HFFc6 (cell line): ENCODE measurements around the gene ACSF2. TPM values are rescaled to one million over a fixed set of nuclear protein-coding genes. Genes with fewer than 3 reads are reported as not detected.
A peak's percentile ranks its signal among the peaks of the same experiment; 100 is the strongest.
"Not testable (repeated sequence)": the region's sequence is repeated elsewhere in the genome, so short reads cannot be mapped to it uniquely, and the experiment has no call there.

Experiments used
- DNase-seq: peaks from one replicate; pipeline ENCODE4 v3.0.0-alpha.2; 2018
- H3K27ac Mint-ChIP-seq: 2 replicates; pipeline ENCODE4 v1.8.0; 2020; ENCODE audit warnings: mild to moderate bottlenecking, mixed read lengths
- H3K27me3 Mint-ChIP-seq: 2 replicates; pipeline ENCODE4 v1.8.0; 2021; ENCODE audit warnings: mild to moderate bottlenecking, moderate library complexity, mixed read lengths; ENCODE audit not compliant: insufficient read depth
- H3K36me3 Mint-ChIP-seq: 2 replicates; pipeline ENCODE4 v1.8.0; 2021; ENCODE audit warnings: low read depth, mixed read lengths
- H3K4me1 Mint-ChIP-seq: 2 replicates; pipeline ENCODE4 v1.8.0; 2020; ENCODE audit warnings: low read depth, mixed read lengths
- H3K4me3 Mint-ChIP-seq: 2 replicates; pipeline ENCODE4 v1.8.0; 2020; ENCODE audit warnings: mild to moderate bottlenecking, moderate library complexity, mixed read lengths
- H3K9me3 Mint-ChIP-seq: 2 replicates; pipeline ENCODE4 v1.8.0; 2020; ENCODE audit warnings: mild to moderate bottlenecking, mixed read lengths
- CTCF ChIP-seq: fragments of 200-600 bp; sonication (generic); IDR thresholded peaks from 2 replicates; pipeline ENCODE4 v1.5.0; 2021; ENCODE audit warnings: antibody characterized with exemption, mild to moderate bottlenecking
- total RNA-seq, 6 experiments: library from RNA; stranded (reverse); fragmentation: NEBNext Ultra II Directional; extraction: Animal tissue kit (Norgen Biotek cat#: 25700); gene quantifications; 2 replicates in 1 of 6; 3 replicates in 5 of 6; pipeline ENCODE4 v1.2.3, GENCODE V29; 2021

ACSF2 gene
- total RNA-seq, 6 experiments from 2014 or later: 15.3 to 23.3 (median 17.5) TPM

GRCh38 chr17:50414808-50415207 lies 11.2 kb upstream of the ACSF2 start:
- Mint-ChIP-seq H3K9me3 (no peaks in the 10 kb centered on the region), H3K27me3 (peaks cover 2% of the 10 kb centered on the region), H3K27ac (peak overlapping the region; percentile 10; the same call in 1 of the 2 replicates), H3K4me1 (peaks cover 14% of the 10 kb centered on the region), H3K36me3 (no peaks in the 10 kb centered on the region), H3K4me3 (no peak overlapping the region)
- no peak for TF ChIP-seq CTCF
- DNase-seq: no peak

DNA sequence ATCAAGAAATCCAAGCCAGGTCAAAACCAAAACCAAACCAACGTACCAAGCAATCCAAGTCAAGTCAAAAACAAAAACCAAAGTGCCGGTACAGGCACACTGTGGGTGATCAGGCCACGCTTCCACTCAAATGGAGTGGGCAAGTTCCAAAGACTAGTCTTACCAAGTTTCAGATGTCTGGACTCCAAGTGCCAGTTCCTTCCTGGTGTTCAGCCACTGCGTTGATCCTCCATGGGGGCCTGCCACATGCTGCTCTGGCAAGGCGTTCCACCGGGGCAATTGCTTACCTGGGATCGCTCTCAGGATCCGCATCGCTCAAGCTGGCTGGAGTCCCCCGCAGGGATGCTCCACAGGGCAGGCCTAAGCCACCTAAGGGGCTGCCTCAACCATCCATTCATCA lies 6.4 kb upstream of the ACSF2 start:
- DNase-seq, H3K27ac Mint-ChIP-seq, H3K4me3 Mint-ChIP-seq, H3K27me3 Mint-ChIP-seq, H3K9me3 Mint-ChIP-seq, H3K36me3 Mint-ChIP-seq: not testable (repeated sequence)
- peaks cover 41% of the 10 kb centered on the region for H3K4me1 Mint-ChIP-seq

DNA sequence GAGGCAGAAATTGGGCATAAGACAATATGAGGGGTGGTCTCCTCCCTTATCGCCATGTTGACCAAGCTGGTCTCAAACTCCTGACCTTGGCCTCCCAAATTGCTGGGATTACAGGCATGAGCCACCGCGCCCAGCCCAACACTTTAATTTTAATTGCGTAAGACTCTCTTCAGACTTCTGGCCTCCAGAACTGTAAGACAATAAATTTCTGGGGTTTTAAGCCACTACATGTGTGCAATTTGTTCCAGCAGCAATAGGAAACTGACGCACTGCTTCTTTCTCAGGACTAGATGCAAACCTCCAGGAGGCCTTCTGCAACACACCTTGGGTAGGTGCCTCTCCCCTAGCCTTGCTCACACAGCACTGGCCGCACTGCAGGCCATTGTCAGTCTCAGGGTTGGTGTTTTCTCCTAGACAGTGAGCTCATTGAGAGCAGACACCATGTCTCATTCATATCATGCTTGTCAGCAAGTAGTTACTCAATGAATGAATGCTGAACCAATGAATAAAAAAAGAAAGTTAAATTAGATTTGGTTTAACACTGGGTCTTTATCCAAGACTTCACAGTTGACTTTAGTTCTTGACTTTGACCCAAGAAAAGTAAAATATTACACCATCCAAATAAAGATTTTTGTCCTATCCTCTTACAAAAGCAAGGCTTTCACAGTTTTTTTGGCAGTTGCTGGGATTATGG lies 5.5 kb upstream of the ACSF2 start:
- no peaks in the 10 kb centered on the region for H3K36me3 Mint-ChIP-seq
- H3K27me3 Mint-ChIP-seq: peaks cover 2% of the 10 kb centered on the region; the same call in 1 of the 2 replicates
- no peak for TF ChIP-seq CTCF
- H3K4me3 Mint-ChIP-seq: peak overlapping the region; percentile 88; the same call in 1 of the 2 replicates
- H3K9me3 Mint-ChIP-seq: no peaks in the 10 kb centered on the region
- H3K27ac Mint-ChIP-seq: peak overlapping the region; percentile 82; the same call in 1 of the 2 replicates
- H3K4me1 Mint-ChIP-seq: peaks cover 43% of the 10 kb centered on the region
- DNase-seq: no peak

GRCh38 chr17:50421308-50422051 lies 4.5 kb upstream of the ACSF2 start:
- DNase-seq: no peak
- Mint-ChIP-seq H3K9me3 (no peaks in the 10 kb centered on the region), H3K27me3 (no peaks in the 10 kb centered on the region), H3K27ac (peak overlapping the region; percentile 82), H3K4me1 (peaks cover 46% of the 10 kb centered on the region), H3K4me3 (peak overlapping the region; percentile 88), H3K36me3 (no peaks in the 10 kb centered on the region)
- no peak for TF ChIP-seq CTCF

- no peak overlapping the region for H3K4me3 Mint-ChIP-seq
- no peak for TF ChIP-seq CTCF
These were observed 3.3 kb upstream of the ACSF2 start for GRCh38 chr17:50422738-50423137.

DNA sequence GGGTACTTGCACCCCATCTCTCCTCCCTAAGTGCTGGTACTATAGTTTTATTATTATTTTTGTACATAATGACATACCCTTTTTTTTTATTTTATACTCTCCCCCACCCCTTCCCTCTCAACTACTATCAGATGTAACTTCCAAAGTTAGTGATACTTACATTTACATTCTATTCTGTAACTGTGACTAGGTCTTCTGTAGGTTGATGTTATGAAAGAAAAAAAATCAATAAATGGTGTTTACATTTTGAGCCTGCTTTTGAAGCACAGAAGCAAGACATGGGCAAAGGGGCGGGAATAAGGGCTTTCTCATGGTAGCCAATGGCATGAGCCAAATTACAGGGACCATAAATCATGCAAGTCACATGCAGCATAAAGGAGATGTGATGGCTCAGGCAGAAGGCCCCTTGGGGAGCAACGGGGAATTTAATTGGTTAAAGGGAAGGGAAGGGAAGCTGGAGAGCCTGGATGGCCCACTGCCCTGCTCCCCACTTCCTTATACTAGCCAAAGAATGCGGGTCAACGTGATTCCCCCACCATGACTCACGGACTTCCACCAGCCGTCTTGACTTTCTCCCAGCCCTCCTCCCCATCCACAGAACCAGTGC lies 2.4 kb upstream of the ACSF2 start:
- H3K36me3 Mint-ChIP-seq: 0 out of 2 replicates have a peak, but pooled peaks cover 4% of the 10 kb centered on the region
- no peaks in the 10 kb centered on the region for H3K9me3 Mint-ChIP-seq
- H3K27me3 Mint-ChIP-seq: no peaks in the 10 kb centered on the region
- H3K4me3 Mint-ChIP-seq: peak overlapping the region; percentile 88
- TF ChIP-seq CTCF: no peak
- H3K4me1 Mint-ChIP-seq: peaks cover 60% of the 10 kb centered on the region
- peak; percentile 96 for DNase-seq
- peak overlapping the region; percentile 90 for H3K27ac Mint-ChIP-seq

More at GRCh38 chr17:50422738-50423137, 3.3 kb upstream of the ACSF2 start:
- DNase-seq: no peak
- 0 out of 2 replicates have a peak, but pooled peaks cover 4% of the 10 kb centered on the region for H3K36me3 Mint-ChIP-seq
- H3K4me1 Mint-ChIP-seq: peaks cover 57% of the 10 kb centered on the region
- H3K27me3 Mint-ChIP-seq: no peaks in the 10 kb centered on the region
- no peak overlapping the region for H3K27ac Mint-ChIP-seq
- no peaks in the 10 kb centered on the region for H3K9me3 Mint-ChIP-seq
